Keratinocyte (primary cell): ENCODE measurements around the gene ATAD2B.

Experiments used
- CTCF ChIP-seq, 3 experiments: IDR thresholded peaks in 1 of 3; conservative IDR thresholded peaks in 1 of 3; optimal IDR thresholded peaks in 1 of 3; 2 replicates in 2 of 3; 3 replicates in 1 of 3; pipeline versions ENCODE3 to v1.5.1; 2011; ENCODE audit warnings: low read length in 3 of 3, mild to moderate bottlenecking in 3 of 3, moderate library complexity in 2 of 3, control low read depth in 1 of 3, inconsistent platforms in 1 of 3; ENCODE audit not compliant: insufficient read depth in 2 of 3; ENCODE audit errors: extremely low read depth in 1 of 3
- EZH2 ChIP-seq: IDR thresholded peaks from one replicate; pipeline ENCODE4 v1.6.1; 2012; ENCODE audit warnings: inconsistent platforms, mild to moderate bottlenecking, low read length, moderate library complexity

- no peak for TF ChIP-seq CTCF (optimal IDR thresholded peaks at IDR 0.05 in 1 of 3, IDR thresholded peaks at IDR 0.05 in 1 of 3, conservative IDR thresholded peaks at IDR 0.05 in 1 of 3; ENCODE audit: extremely low read depth in 1 of 3, insufficient read depth in 2 of 3, low read length in 3 of 3)
- no peak for TF ChIP-seq EZH2
Measured at GRCh38 chr2:23944527-23944926, 17.6 kb upstream of the ATAD2B start.
